Astrocyte (in vitro differentiated cells and primary cell): ENCODE data around the gene TNIK. TPM values are rescaled to one million over a fixed set of nuclear protein-coding genes. Genes with fewer than 3 reads are reported as not detected.
A peak's percentile ranks its signal among the peaks of the same experiment; 100 is the strongest.

Experiments used
- DNase-seq: peaks from one replicate; pipeline ENCODE4 v3.0.0-alpha.2; 2010; ENCODE audit warnings: low read depth
- FAIRE-seq: peaks from 2 replicates; lab custom pipeline; 2011; peaks lifted over from hg19 to GRCh38; lab: Jason Lieb, UNC
- H2AFZ ChIP-seq: 2 replicates; pipeline ENCODE4 v1.6.0; 2012; ENCODE audit warnings: low read depth, low read length, inconsistent platforms
- H3K27ac ChIP-seq: 2 replicates; pipeline ENCODE4 v1.5.1; 2011; ENCODE audit warnings: low read depth, low read length, inconsistent platforms
- H3K27me3 ChIP-seq: 2 replicates; pipeline ENCODE4 v1.6.0; 2011; ENCODE audit warnings: low read length, inconsistent platforms; ENCODE audit not compliant: insufficient read depth
- H3K36me3 ChIP-seq: 2 replicates; pipeline ENCODE4 v1.5.1; 2011; ENCODE audit warnings: low read length, inconsistent platforms; ENCODE audit not compliant: insufficient read depth
- H3K4me1 ChIP-seq: 2 replicates; pipeline ENCODE4 v1.5.1; 2011; ENCODE audit warnings: low read length, inconsistent platforms; ENCODE audit not compliant: insufficient read depth
- H3K4me2 ChIP-seq: 2 replicates; pipeline ENCODE4 v1.6.0; 2012; ENCODE audit warnings: low read length, inconsistent platforms
- H3K4me3 ChIP-seq: 2 replicates; pipeline ENCODE4 v1.5.1; 2011; ENCODE audit warnings: low read depth, mild to moderate bottlenecking, low read length, inconsistent platforms; ENCODE audit not compliant: insufficient read depth
- H3K79me2 ChIP-seq: 2 replicates; pipeline ENCODE4 v1.6.0; 2012; ENCODE audit warnings: mild to moderate bottlenecking, low read length, inconsistent platforms; ENCODE audit not compliant: insufficient read depth
- H3K9ac ChIP-seq: 2 replicates; pipeline ENCODE4 v1.6.0; 2012; ENCODE audit warnings: mild to moderate bottlenecking, low read length, inconsistent platforms
- H3K9me3 ChIP-seq: 2 replicates; pipeline ENCODE4 v1.5.1; 2012; ENCODE audit warnings: low read depth, mild to moderate bottlenecking, low read length, inconsistent platforms; ENCODE audit not compliant: insufficient read depth
- H4K20me1 ChIP-seq: 2 replicates; pipeline ENCODE4 v1.6.0; 2012; ENCODE audit warnings: low read length, inconsistent platforms; ENCODE audit not compliant: insufficient read depth
- H3K27ac Mint-ChIP-seq: one replicate; pipeline ENCODE4 v1.8.0; 2021; ENCODE audit warnings: mild to moderate bottlenecking, mixed read lengths; ENCODE audit not compliant: unreplicated experiment
- H3K27me3 Mint-ChIP-seq: one replicate; pipeline ENCODE4 v1.8.0; 2021; ENCODE audit warnings: low read depth, mixed read lengths; ENCODE audit not compliant: unreplicated experiment
- H3K36me3 Mint-ChIP-seq: one replicate; pipeline ENCODE4 v1.8.0; 2021; ENCODE audit warnings: low read depth, mixed read lengths; ENCODE audit not compliant: unreplicated experiment
- H3K4me1 Mint-ChIP-seq: one replicate; pipeline ENCODE4 v1.8.0; 2021; ENCODE audit warnings: low read depth, mixed read lengths; ENCODE audit not compliant: unreplicated experiment
- H3K4me3 Mint-ChIP-seq: one replicate; pipeline ENCODE4 v1.8.0; 2021; ENCODE audit warnings: mild to moderate bottlenecking, moderate library complexity, mixed read lengths; ENCODE audit not compliant: unreplicated experiment
- H3K9me3 Mint-ChIP-seq: one replicate; pipeline ENCODE4 v1.8.0; 2021; ENCODE audit warnings: mild to moderate bottlenecking, mixed read lengths; ENCODE audit not compliant: unreplicated experiment
- CTCF ChIP-seq: IDR thresholded peaks from 2 replicates; pipeline ENCODE4 v1.5.1; 2011; ENCODE audit warnings: low read depth, mild to moderate bottlenecking, inconsistent platforms, low read length, moderate library complexity; ENCODE audit not compliant: insufficient read depth
- EZH2 ChIP-seq: IDR thresholded peaks from 2 replicates; pipeline ENCODE4 v1.6.1; 2012; ENCODE audit warnings: mild to moderate bottlenecking, low read length, inconsistent platforms; ENCODE audit not compliant: insufficient read depth
- total RNA-seq: library from RNA; stranded (reverse); gene quantifications from 2 replicates; pipeline ENCODE4 v1.2.1, GENCODE V29; 2021

The TNIK gene
- total RNA-seq, 1 donor from 2014 or later = 70.0 TPM

DNA sequence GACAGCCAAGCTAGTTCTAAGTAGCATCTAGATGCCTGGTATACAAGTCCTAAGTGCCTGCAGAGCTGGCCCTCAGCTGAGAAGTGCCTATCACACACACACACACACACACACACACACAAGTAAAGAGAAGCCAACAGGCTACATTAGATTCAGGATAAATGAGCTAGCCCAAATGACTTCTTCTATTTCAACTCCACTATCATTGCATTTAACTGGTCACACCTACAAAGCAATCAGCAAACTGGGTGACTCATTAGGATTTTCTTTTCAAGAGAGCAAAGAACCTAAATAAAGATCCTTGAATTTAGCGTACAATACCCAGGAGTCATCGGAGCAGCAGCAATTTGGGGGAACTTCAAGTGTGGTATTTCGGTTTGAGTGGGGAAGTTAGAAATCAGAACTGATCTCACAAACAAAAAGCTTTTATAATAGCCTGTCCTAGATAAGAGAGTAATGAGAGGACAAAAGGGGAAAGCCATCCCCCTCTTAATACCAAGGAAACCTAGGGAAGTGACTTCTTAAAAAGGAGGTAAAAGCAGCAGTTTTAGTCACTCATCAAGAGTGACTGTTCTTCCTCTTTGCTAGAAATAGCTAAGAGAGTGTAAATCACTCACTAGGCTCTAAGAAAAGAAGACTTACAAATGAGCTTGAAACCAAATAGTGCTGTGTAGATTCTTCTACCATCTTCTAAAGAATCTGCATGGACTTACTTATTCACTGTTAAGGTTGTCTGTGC, 112.7 kb downstream of the TNIK start:
- Mint-ChIP-seq H3K36me3 (peaks cover 3% of the 10 kb centered on the region), H3K4me3 (peak overlapping the region; percentile 1), H3K4me1 (peaks cover 66% of the 10 kb centered on the region), H3K27ac (peak overlapping the region; percentile 92), H3K9me3 (no peaks in the 10 kb centered on the region), H3K27me3 (no peaks in the 10 kb centered on the region)
- H2AFZ ChIP-seq = no peak overlapping the region
- H3K79me2 ChIP-seq = no peaks in the 10 kb centered on the region
- no peak overlapping the region for H3K9ac ChIP-seq
- H3K4me3 ChIP-seq = no peak overlapping the region
- FAIRE-seq = no peak
- TF ChIP-seq EZH2 = no peak
- no peak for TF ChIP-seq CTCF
- H3K9me3 ChIP-seq = no peaks in the 10 kb centered on the region
- peaks cover 4% of the 10 kb centered on the region for H4K20me1 ChIP-seq
- H3K36me3 ChIP-seq = no peaks in the 10 kb centered on the region
- peak; percentile 78 for DNase-seq
- peak overlapping the region; percentile 33 for H3K4me2 ChIP-seq
- no peak overlapping the region for H3K27ac ChIP-seq
- H3K27me3 ChIP-seq = peaks cover 3% of the 10 kb centered on the region
- peaks cover 24% of the 10 kb centered on the region for H3K4me1 ChIP-seq

GRCh38 chr3:171346582-171347300, 113.5 kb downstream of the TNIK start:
- Histone ChIP-seq H3K4me1 (peaks cover 18% of the 10 kb centered on the region), H2AFZ (no peak overlapping the region), H3K9me3 (no peaks in the 10 kb centered on the region), H3K36me3 (no peaks in the 10 kb centered on the region), H3K9ac (no peak overlapping the region), H4K20me1 (peaks cover 4% of the 10 kb centered on the region), H3K4me2 (peak overlapping the region; percentile 33), H3K27me3 (peaks cover 3% of the 10 kb centered on the region), H3K4me3 (no peak overlapping the region), H3K79me2 (no peaks in the 10 kb centered on the region), H3K27ac (no peak overlapping the region)
- Mint-ChIP-seq H3K27me3 (no peaks in the 10 kb centered on the region), H3K36me3 (peaks cover 6% of the 10 kb centered on the region), H3K27ac (peak overlapping the region; percentile 70), H3K9me3 (no peaks in the 10 kb centered on the region), H3K4me3 (peak overlapping the region; percentile 47), H3K4me1 (peaks cover 59% of the 10 kb centered on the region)
- FAIRE-seq (no peak), DNase-seq (peak; percentile 51)
- TF ChIP-seq EZH2 (no peak), CTCF (no peak)

DNA sequence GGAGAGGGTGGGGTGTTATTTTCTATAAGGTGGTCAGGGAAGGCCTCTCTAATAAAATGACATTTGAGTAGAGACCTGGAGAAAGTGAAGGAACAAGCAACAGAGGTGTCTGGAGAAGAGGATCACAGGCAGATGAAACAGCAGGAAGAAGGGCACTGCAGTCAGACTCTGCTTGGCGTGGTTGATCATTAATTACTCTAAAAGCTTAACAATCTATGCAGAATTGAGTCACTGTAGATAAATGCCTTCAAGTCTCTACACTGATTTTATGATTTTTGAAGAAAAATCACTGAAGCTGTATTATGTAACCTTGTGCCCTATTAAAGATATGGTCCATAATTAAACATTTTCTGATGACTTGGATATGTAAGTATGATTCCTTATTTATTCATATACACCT, 114.2 kb downstream of the TNIK start:
- no peak for TF ChIP-seq CTCF
- no peak for TF ChIP-seq EZH2
- Mint-ChIP-seq H3K27me3 (no peaks in the 10 kb centered on the region), H3K9me3 (no peaks in the 10 kb centered on the region), H3K4me1 (peaks cover 53% of the 10 kb centered on the region), H3K27ac (peak overlapping the region; percentile 70), H3K36me3 (peaks cover 6% of the 10 kb centered on the region), H3K4me3 (no peak overlapping the region)
- DNase-seq (no peak), FAIRE-seq (no peak)
- peaks cover 11% of the 10 kb centered on the region for H3K4me1 ChIP-seq
- H3K9ac ChIP-seq = no peak overlapping the region
- no peaks in the 10 kb centered on the region for H3K9me3 ChIP-seq
- H3K79me2 ChIP-seq = no peaks in the 10 kb centered on the region
- no peak overlapping the region for H3K4me3 ChIP-seq
- no peaks in the 10 kb centered on the region for H3K36me3 ChIP-seq
- peaks cover 3% of the 10 kb centered on the region for H3K27me3 ChIP-seq
- no peak overlapping the region for H3K4me2 ChIP-seq
- no peak overlapping the region for H2AFZ ChIP-seq
- peaks cover 4% of the 10 kb centered on the region for H4K20me1 ChIP-seq
- H3K27ac ChIP-seq = no peak overlapping the region
